GM18498 (cell line): ENCODE data around the gene EAF1.
"Not testable (repeated sequence)": the region's sequence is repeated elsewhere in the genome, so short reads cannot be mapped to it uniquely, and the experiment has no call there.

Source experiments
- ATAC-seq: cut with Tn5 transposase; IDR thresholded peaks from one replicate; pipeline ENCODE4 v1.9.1; 2021; ENCODE audit warnings: mild to moderate bottlenecking, moderate library complexity; ENCODE audit not compliant: unreplicated experiment

Gene EAF1

DNA sequence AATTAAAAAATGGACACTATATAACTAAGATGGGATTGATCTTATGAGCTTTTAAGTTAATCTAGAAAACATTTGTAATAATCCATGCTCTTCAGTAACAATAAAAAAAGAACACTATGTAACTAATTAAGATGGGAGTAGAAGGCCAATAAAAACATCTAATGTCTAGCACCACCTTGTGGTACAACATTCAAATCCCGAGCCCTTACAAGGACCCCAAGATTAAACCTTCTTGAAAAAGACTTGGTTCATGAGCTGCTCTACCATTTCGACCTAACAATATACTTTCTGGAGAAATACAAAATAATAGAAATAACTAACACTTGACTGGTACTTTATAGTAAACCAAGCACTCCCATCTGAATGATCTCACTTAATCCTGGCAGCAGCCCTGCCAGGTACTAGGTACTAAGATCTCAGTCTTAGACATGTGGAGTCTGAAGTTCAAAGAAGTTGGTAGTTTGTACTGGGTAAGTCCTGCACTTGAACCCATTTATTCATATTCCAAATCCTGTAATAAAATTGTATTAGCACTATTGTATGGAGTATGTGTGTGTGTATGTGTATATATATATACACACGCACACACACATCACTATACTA is 21.8 kb upstream of the EAF1 start:
- no peak for ATAC-seq

DNA sequence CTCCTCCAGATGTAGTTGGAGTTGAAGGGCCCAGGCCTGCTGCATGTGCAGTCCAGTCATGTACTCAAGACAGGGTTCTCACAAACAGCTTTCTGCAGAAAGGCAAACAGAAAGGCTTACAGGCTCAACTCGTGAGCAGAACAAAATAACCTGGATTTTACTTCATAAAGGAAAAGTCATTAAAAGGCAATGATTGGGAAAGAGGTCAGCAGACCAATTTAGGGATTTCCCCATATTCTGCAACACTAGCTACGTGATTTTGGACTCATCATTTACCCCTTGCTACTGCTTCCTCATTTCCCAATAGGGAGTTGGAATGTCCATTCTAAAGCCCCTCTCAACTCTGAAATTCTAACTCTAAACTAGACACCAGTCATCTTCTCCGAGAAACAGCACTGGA is 18.2 kb upstream of the EAF1 start:
- no peak for ATAC-seq

DNA sequence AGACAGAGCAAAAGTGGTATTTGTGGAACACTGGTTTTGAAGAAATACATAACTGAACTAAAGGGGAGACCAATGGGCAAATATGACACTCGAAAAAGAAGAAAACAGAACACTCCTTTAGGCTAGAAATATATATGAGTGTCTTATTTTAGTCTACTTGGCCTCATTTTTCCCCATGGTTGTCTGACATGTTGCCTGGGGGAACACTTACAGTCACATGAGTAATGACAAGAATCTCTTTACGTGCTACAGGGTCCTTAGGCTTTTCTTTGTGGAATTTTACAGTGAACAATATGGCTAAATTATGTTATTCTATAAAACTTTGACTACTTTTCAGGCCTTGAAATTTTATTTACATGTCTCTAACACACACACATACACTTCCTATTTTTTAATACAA is 17.6 kb upstream of the EAF1 start:
- ATAC-seq: no peak

DNA sequence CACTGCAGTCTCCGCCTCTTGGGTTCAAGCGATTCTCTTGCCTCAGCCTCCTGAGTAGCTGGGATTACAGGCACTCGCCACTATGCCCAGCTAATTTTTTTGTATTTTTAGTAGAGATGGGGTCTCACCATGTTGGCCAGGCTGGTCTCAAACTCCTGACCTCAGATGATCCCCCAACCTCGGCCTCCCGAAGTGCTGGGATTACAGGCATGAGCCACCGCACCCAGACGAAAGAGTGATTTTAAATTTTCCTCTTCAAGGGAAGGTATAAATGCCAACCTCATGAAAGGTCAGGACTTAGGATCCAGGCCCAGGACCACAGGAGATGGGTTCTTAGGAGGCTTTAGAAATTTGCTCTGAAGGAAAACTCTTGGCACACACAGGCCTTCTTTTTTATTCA is 16.4 kb upstream of the EAF1 start:
- ATAC-seq: not testable (repeated sequence)

DNA sequence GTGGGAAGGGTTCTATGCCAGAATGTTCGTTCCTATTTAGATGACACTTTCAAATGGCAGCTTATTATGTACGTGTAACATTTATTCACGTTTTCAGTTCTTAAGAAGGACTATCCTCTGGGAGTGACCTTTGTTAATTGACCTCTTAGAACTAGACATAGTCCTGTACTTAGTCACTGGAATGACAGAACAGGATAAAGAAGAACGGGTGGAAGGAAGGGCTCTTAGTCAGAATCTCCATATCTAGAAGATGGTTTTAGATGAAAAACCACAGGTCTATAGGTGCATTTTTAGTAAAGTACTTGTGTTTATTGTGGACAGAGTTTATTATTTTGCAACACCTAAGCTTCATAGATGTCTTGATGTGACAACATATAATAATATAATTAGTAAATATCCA is 6.5 kb upstream of the EAF1 start:
- ATAC-seq: no peak

DNA sequence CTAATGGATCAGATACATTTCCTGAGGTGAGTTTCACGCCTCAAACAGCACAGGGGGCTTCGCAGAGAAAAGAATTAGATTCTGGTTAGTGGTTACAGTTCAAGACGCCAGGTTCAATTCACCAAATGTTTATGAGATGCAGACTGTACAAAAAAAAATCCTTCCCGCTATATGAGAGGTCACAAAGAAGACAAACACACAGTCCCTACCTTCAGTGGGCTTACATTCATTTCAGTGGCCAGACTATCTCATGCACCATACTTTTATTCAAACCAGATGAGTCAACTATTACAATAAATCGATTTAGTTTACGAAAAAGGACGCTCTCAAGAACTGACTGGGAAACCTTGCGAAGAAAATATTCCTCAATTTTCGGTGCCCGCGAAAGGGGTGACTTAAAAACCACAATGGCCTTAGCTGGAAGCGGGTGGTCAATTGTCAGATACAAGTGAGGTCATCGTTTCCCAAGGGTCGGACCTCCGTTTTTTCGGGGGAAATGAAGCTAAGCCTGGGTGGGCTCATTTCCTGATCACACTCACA is 749 bp upstream of the EAF1 start:
- ATAC-seq: no peak

DNA sequence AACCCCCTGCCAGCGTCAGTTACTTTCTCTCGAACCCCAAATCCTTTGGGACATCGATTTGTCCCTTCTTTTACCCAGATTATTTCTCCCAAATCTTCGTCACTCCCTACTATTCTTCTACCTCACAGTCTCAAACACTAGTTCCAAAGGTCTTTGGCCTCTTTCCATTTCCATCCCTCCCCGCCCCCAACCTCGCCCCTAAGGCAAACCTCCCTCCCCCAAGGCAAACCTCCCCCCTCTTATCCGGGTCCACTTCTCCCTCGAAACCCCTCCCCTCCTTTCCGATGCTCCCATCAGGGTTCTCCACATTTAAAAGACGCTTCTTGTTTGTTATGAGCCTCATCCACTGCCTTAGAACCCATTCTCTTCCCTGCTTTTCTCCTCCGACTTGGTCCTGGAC is 583 bp downstream of the EAF1 start:
- no peak for ATAC-seq

DNA sequence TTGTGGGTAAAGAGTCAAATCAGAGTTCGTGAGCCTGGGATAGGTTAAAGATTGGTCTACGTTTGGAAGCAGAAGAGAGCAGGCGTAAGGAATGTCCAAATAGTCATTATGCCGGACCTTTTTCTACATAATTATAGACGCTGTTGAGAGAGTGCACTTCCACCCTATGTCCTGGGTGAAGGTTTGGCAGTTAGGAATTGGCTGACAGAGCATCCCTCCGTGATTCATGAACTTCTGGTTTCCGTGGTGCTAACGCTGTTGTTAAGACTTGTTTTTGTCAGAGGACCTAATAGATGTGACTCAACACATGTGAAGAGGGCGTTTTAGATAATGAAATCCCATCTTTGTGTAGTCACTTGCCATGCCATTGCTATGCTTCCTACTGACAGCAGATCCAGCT is 1.1 kb downstream of the EAF1 start:
- no peak for ATAC-seq

DNA sequence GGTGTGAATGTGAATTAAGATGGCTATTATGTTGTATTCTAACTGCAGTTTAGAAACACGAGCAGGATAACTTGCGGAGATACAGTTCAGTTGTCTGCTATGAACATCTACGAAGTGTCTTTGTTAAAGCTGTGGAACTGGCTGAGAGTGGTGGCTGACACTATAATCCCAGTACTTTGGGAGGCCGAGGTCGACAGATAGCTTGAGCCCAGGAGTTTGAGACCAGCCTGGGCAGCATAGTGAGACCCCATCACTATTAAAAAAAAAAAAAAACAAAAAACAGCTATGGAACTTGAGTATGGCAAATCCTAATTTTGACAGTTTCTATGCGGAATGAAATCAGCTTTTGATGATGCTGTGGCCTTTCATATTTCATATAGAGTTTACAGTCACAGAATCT is 1.7 kb downstream of the EAF1 start:
- ATAC-seq: no peak

DNA sequence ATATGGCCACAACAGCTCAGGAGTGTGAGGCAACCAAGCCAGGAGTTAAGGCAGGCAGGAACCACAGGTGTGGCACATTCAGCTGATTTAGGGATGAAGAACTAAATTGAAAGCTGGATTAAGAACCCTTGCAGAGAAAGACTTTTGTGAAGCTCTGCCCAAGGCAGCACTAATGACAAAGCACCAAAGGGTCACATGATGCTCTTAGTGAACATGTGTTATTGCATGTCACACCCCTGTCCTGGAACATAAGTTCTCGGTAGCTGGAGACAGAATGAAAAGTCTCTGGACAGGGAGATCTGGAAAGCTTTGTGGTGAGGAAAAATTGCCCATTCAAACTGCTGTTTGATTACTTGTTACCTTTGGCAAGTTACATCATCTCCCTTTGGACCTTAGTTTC is 3.2 kb downstream of the EAF1 start:
- no peak for ATAC-seq

DNA sequence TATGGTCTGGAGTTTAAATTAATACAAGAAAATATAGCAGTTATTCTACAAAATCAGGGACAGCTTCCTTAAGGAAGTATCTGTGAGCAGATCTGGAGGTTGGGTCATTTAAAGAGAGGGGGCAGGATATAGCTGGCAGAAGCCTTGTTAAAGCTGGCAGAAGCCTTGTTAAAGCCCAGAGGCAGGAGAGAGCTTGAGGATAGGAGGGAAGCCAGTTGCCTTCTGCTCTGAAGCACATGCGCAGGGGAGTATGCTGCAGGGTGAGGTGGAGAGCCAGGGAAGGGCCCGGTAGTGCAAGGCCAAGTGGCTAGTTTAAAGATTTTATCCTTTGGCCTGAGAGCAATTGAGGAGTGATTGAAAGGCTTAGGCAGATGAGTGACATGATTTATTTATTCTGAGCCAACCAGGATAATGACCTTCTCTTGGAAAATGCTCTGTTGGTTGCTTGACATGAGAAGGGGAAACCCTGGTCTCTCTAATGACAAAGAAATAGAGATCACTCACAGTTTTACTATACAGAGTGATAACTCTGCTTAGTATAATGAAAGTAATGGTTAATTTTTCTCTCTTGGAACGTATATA is 3.9 kb downstream of the EAF1 start:
- ATAC-seq: no peak

DNA sequence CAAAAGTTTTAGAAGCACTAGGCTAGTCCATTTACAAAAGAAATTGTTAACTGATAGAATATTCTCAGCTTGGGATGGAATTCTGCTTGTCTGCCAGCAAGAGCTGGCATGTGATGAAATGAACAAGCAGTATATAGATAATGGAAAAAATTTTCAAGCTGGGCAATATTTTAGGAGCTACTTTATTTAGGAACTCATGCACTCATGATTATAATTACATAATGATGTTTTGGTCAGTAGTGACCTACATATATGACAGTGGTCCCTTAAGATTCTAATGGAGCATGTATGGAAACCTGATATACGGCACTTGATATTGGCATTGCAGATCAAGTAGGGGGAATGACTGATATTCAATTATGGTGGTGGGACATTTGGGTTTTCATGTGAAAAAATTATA is 6.1 kb downstream of the EAF1 start:
- ATAC-seq: no peak

DNA sequence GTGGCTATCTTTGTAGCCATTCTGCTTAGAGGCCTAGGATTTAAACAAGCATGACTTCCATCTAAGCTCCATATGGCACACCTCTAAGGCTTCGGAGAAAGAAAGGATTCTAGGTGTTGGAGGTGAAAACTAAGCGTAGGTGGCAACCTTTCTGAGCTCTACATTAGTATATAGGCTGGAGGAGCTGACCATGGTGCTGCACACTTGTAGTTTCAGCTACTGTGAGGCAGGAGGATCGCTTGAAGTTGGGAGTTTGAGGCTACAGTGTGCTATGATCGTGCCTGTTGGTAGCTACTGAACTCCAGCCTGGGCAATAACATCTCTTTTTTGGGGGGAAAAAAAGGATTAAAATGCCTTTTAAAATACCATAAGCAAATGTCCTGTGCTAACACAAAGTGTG is 7.4 kb downstream of the EAF1 start:
- ATAC-seq: no peak

DNA sequence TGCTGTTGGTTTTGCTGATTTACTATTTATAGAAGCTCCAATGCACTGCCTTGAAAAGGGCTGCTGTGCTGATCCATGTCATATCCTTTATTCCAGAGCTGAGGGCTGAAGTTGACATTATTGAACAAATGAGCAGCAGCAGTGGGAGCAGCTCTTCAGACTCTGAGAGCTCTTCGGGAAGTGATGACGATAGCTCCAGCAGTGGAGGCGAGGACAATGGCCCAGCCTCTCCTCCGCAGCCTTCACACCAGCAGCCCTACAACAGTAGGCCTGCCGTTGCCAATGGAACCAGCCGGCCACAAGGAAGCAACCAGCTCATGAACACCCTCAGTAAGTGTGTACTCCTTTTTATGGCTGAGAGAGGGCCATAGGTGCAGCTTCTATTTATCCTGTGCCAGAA is 8.8 kb downstream of the EAF1 start:
- no peak for ATAC-seq

DNA sequence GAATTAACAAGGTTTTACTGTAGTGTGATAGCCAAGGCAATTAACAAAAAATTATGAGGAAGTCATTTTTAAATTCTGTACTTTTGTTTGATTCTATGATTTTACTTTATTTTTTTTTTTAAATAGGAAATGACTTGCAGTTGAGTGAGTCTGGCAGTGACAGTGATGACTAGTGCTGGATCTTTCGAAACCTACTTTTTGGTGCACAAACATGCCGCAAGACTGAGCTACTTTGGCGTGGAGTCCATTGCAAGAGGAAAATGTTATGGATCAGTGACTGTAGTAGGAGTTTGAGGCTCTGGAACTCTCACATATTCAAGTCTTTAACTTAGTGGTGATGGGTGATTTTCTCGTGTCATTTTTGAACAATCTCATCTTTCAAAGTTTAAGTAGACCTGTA is 11.6 kb downstream of the EAF1 start:
- no peak for ATAC-seq

DNA sequence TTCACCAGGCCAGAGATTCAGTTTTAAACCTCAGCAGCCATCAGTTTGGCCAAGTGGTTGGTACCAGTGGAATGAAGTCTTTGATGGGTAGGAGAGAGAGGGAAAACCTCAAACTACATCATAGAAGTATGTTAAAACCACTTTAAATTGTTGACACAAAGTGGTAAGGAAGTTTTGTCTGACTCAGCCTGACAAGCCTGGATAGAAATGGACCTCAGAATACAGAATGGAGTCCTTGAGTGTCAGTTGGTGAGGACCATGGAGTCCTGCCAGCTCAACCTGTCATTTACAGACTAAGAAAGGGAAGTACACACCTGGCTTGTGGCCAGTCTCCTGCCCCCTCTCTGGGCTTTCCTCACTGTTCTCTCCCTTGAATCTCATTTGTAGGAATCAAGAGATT is 12.1 kb downstream of the EAF1 start:
- no peak for ATAC-seq

DNA sequence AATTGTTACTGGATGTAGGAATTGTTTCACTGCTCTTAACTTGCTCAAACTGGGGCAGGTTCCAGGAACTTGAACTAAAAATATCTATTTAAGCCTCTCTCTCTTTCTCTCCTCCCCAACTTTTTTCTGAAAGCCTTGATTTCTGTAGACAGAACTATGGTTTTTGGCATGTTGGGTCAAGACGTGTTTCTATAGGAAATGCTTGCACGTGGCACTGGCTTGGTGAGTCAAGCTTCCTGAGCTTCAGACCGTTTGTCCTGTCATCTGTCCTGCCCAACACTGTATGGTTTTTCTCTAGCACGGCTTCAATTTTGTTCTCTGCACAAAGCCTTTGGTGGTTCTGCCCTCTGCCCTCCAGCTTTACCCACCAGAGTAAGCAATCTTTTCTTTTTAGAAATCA is 13.5 kb downstream of the EAF1 start:
- ATAC-seq: no peak

DNA sequence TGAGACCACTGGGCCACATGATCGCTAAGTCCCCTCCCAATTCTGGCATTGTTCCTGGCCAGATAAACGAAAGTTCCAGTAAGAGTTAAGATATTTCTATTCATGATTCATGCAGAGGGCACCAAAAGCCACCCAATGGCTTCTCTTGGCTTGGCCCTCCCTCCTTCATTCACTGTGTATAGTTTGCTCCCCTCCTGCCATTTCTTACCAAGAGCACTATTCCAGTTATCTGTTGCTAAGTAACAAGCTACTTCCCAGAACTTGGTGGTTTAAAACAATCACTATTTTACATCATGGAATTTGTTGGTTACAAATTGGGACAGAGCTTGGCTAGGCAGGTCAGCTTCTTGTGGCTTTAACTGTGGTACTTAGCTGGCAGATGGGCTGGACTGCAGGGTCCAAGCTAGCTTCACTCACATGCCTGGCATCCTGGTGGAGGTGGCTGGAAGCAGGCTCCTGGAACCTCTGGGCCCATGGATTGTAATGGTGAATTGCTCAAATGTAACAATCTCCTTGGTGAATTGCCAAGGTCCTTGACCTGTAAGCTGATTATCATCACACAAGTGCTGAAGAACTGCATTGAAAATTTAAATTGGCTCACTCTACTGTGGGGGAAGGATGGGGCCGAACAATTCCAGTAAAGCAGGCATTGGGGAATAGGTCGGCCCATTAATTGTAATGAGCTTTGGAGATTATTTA is 16.6 kb downstream of the EAF1 start:
- ATAC-seq: no peak

DNA sequence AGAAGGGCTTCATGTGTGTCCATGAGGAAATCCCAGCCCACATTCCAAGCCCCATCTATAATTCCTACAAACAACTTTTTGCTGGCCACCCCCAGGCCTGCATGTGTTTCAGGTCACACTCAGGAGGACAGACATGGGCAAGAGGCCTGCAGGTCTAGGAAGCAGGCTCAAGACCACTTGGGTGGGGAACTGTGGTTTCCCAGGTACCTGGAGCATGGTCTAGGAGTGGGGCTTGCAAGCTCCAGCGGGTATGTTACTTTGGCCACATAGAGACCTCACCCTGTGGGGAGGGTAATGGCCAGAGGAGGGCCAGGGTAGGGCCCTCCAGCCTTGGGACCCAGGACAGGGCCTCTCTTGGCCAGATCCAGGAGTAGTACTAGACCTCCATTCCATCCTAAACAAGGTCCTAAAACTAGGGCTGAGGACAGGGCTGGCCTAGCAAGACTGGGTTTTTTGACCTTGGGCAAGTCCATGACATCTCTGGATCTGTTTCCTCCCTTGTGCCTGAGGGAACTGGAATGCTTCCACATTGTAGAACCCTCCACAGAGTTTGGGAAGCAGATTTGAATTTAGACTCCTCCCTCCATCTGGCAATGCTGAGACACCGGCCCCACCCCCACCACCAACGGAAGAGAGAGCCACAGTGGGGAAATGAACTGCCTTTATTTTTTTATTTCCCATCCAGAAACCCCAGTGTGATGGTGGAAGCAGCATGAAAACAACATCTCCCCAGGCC is 22.3 kb downstream of the EAF1 start:
- ATAC-seq: no peak

DNA sequence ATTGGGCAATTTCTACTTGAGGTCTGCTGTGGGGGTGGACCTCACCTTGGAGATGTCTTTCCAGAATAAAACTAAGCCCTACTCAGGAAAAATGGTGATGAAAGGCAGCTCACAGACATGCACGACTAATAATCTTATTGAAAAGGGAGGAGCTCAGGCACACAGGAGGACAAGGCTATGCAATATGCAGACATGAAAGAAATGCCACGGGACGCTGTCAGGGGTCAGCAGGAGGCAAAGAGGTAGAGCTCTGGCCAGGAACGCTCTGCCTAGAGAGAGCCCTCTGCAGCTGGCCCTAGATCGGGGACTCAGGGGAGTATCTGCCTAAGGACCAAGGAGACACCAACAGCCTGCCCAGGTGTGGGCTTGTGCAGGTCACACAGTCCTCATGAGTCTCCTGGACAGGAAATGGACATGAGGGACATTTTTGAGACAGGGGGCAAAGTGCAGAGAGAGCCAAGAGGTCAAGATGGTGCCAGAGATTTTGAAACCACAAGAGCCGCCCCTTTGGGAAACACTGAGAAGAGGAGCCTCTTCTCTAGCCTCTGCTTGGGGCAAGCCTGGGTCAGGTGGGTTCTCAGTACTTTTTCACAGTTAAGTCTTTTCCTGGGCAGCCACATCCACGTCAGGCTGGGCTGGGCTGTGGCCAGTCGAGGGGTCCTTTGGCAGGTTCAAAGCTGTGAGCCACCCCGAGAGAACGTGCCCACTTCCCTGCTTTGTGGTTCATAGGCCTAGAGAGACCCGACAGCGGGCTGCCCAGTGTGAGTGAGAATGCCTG is 23.2 kb downstream of the EAF1 start:
- no peak for ATAC-seq
